CD4-positive, alpha-beta T cell treated with Interferon alpha-2 for 1 hour (primary cell): ENCODE data around the gene BCAS4.

Source experiments
- DNase-seq, 2 donors: peaks; one replicate each; pipeline ENCODE4 v3.0.0-alpha.2; 2020 to 2022

BCAS4 gene

DNA sequence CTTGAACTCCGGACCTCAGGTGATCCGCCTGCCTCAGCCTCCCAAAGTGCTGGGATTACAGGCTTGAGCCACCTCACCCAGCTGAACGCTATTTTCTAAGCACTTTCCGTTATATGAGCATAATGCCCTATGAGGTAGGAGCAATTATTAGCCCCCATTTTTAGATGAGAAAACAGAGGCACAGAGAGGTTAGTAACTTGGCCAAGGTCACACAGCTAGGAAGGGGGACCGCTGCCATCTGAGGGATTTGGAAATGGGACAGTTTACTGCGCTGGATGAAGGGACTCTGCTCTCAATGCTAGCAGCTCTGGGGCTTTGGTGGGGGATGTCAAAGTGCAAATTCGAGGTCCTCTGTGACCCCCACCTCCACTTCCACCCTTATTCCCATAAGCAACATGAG is 62.5 kb downstream of the BCAS4 start:
- no peak for DNase-seq

DNA sequence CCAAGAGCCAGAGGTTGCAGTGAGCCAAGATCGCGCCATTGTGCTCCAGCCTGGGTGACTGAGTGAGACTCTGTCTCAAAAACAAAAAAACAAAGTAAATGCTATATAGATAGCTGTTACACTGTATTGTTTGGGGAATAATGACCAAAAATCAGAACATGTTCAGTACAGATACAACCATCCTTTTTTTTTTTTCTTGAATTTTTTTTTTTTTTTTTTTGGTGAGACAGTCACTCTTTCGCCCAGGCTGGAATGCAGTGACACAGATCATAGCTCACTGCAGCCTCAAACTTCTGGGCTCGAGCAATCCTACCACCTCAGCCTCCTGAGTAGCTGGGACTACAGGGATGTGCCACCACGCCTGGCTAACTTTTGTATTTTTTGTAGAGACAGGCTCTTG is 63.7 kb downstream of the BCAS4 start:
- DNase-seq = no peak

DNA sequence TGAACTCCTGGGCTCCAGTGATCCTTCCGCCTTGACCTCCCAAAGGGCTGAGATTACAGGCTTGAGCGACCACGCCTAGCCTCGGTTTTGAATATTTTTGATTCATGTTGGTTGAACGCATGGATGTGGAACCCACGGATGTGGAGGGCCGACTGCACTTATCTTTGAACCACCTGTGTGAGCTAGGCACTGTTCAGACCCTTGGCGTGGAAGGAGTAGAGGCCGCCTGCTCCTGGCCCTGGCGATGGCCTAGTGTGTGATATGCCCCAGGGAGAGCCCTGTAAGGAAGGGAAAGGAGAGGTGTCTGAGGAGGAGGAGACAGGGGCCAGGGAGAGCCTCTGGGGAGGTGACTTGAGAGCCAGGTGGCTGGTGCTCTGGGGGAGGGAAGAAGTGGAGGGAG is 64.3 kb downstream of the BCAS4 start:
- no peak for DNase-seq

DNA sequence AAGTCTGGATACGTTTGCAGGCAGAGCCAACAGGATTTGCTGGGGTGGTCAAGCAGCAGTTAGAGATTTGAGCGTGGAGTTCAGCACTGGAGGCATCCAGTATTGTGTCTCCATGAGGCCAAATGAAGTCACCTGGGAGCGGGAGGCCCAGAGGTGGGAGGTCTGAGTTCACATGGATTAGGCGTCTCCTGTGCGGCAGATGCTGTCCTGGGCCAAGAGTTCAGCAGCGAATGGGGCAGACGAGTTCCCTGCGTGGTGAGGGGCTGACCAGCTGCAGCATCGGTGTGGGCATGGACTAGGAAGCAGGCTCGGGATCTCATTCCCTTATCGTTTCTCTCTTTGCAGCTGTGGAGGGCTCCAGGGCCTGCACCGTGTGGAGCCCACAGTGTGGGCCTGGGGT is 66.2 kb downstream of the BCAS4 start:
- DNase-seq = no peak

DNA sequence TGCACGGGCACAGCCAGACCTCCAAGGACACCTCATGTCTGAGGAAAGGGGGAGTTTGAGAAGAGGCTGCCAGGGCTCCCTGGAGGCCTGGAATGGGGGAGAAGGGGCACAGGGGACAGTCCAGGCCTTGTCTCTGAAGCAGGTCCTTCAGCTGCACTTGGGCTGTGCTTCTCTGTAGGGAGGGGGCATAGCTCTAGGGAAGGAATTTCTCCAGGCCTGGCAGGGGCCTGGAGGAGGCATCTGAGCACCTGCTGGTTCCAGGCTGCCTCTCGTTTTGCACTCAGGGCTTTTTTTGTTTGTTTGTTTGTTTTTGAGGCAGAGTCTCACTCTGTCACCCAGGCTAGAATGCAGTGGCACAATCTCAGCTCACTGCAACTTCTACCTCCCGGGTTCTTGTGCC is 67.7 kb downstream of the BCAS4 start:
- no peak for DNase-seq

DNA sequence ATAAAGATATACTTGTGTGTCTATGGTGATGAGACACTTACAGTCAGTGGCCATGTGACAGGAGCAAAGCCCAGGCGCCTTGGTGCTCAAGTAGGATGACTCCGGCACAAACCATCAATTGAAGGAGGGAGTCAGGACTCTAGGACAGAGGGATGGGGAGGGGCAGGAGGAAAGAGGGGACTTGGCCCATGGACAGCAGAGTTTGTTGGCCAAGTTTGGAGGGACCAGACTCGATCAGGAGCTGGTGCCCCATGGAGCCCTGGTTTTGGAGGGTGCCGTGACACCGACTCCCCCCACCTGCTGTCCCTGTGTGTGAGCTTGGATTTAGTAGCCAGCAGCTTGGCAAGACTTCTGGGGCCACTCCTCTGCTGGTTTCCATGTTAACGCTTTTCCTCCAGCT is 70.3 kb downstream of the BCAS4 start:
- DNase-seq = no peak

DNA sequence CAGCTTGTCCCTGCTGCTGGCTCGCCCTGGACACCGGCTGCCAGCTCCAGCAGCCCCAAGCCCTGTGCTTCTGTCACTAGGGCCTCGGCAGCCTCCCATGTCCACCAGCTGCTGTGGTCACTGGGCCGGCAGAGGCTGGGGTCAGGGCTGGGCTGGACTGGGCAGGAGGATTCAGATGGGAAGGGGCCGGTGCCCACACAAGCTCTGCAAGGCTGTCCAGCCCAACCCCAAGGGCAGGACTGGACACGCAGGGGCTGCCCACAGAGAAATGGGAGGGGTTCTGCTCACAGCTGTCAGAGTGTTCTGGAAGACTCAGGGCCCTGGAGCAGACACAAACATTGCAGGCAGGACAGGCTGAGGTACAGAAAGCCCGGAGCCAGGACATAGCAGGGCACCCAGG is 70.7 kb downstream of the BCAS4 start:
- DNase-seq = no peak

DNA sequence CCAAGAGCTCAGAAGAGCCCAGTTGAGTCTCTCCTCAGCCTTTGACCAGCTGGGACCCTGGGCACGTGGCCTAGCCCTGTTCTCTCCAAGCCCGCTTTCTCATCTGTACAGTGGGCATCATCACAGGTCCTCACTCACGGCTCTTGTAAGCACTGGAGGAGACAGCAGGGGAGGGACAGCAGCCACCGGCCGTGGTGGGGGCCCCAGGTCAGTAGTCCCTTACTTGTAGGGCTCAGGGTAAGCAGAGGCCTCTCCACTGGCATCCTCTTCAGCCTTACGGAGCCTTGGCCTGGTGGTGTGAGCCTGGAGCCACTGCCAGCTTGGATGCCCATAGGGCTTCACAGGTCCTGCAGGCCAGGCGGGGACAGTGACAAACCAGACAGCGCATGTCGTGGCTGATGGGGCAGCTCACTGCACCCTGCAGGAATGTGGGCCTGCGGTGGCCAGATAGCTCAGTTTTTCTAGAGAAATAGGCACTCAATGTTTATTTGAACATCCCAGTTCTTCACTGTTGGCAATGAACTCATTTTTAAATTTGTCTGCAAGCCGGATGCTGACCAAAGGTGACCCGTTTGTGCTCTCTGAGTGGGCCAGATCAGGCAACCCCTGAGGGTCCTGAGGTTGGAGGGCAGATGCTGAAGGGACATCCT is 71.3 kb downstream of the BCAS4 start:
- no peak for DNase-seq

DNA sequence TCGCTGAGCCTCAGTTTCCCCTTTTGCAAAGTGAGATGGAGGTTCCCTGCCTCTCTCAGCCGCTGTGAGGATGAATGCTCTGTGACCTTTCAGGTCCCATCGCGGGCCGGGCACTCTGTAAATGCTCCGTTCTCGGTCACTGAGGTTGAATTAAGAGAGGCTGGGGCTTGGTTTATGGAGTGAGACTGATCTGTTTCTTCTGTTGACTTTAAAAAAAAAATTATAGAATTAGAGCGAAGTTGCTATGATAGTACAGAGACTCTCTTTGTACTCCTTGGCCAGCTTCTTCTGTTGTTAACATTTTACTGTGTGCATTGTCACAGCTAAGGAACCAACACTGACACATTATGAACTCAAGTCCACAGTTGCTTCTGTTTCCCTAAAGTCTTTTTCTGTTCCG is 72.0 kb downstream of the BCAS4 start:
- DNase-seq = no peak

DNA sequence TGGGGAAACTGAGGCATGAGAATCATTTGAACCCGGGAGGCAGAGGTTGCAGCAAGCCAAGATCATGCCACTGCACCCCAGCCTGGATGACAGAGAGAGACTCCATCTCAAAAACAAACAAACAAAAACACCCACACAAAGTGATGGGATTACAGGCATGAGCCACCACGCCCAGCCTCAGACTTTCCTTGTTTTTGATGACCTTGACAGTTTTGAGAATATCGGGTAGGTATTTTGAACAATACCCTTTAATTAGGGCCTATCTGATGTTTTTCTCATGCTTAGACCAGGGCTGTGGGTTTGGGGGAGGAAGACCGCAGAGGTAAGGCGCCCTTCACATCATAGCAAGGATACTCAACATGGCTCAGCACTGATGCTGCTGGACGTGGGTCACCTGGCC is 72.9 kb downstream of the BCAS4 start:
- DNase-seq = no peak

DNA sequence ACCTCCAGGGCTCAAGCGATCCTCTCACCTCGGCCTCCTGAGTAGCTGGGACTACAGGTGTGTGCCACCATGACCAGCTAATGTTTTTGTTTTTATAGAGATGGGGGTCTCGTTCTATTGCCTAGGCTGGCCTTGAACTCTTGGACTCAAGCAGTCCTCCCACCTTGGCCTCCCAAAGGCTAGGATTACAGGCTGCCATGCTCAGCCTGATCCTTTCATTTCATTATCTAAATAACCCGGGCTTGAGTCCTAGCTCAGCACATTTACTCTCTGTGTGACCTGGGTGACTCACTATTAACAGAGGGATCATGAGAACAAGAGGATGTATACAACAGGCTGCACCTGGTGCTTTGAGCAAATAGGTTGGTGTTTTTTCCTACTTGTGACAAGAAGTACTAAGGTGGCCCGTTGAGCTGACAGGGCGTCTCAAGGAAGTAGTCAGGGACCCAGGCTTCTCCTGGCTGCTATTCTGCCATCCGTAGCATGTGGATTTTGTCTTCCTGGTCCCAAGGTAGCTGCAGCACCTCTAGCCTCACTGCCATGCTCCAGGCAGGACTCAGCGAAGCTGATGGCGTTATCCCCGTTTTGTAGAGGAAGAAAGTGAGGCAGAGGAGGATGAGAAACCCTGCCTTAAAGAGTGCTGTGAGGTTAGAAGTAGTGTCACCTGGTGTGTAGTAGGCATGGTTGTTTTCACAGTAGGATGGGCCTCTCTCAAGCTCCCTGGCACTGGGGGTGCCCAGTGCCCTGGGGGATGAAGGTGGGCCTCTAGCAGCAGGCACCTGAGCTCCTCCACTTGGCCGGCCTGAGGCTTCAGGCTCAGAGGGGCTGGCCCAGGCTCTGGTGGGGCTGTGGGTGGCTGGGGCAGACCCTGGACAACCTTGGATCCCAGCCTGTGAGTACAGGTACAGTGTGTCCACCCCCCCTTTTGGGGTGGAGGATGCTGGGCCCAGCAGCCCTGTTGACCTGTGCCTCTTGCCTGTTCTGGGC is 73.9 kb downstream of the BCAS4 start:
- no peak for DNase-seq

DNA sequence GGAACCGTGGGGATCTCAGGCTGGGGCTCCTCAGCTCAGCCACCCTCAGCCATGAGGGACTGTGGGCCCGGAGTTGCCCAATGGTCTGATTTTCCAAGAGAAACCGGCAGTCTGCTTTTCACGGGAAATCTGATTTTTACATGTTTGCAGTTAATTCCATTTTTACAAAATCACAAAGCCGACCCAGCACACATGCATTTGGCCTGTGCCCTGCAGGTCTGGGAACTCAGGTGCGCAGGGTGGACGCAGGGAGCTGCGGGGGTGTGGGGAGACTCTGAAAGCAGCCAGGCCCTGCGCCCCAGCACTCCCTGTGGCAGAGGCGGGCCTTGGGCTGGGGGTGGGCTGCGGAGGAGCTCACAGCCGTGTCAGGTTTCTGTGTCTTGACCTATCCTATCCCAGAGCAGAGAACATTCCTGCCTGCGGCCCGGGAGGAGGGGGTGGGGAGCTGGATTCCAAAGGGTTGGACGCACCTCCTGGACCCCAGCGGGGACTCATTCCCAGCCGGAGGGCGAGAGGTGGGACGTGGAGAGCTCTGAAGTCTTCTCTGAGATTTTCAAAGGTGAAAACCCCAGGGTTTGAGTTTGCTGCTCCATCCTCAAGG is 75.8 kb downstream of the BCAS4 start:
- DNase-seq = no peak

DNA sequence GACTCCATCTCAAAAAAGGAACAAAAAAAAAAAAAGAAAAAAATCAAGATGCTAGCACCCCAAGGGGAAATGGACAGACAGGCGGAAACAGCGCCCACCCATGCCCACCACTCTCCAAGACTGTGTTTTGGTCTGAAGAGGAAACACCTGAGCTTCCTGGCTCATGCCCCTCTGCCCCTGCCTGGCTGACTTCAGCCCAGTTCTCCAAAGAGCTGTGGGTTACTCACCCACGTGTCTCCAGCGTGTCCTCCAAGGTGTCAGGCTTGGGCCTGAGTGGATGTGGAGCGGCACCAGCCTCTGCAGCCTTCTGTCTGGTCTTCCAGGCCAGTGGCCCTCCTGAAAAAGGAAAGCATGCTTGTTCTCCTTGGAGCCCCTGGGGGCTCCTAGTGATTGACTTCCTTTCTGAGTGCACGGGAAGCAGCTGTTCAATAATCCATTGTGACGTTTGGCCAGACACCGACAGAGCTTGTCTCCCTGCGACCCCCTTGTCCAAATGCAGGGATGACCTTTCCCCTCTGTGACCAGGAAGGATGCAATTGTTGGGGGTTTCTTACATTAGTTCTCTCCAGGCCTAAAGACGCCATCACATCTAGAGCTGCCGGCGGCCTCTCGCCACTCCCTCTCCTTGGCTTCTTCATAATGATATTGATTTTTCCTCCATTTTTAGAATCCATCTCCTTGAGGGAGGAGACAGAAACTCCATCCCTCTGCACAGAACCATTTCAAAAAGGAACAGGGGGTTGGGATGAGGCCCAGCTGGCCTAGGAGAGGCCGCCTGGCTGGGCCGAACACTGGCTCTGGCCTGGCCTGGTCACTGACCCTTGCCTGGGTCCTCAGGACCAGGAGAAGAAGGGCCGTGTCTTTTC is 77.9 kb downstream of the BCAS4 start:
- peak in 1 of 2 donors; percentile 4 for DNase-seq

DNA sequence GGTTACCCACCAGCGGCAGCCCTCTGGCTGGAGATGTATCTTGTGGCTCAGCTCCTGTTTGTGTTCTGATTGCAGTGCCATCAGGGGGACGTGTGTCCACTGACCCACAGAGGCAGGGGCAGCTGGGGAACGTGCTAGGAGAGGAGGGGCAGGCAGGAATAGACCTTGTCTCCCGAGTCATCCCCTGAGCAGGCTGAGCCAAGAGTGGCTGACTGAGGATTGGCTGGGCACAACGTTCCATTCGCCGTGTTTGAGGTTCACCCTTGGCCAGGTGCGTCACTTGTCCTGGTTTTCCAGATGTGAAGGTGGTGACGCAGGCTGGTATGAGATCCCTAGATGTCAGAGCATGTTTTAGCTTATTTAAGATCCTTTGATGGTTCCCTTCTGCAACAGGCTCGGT is 78.7 kb downstream of the BCAS4 start:
- DNase-seq = no peak

DNA sequence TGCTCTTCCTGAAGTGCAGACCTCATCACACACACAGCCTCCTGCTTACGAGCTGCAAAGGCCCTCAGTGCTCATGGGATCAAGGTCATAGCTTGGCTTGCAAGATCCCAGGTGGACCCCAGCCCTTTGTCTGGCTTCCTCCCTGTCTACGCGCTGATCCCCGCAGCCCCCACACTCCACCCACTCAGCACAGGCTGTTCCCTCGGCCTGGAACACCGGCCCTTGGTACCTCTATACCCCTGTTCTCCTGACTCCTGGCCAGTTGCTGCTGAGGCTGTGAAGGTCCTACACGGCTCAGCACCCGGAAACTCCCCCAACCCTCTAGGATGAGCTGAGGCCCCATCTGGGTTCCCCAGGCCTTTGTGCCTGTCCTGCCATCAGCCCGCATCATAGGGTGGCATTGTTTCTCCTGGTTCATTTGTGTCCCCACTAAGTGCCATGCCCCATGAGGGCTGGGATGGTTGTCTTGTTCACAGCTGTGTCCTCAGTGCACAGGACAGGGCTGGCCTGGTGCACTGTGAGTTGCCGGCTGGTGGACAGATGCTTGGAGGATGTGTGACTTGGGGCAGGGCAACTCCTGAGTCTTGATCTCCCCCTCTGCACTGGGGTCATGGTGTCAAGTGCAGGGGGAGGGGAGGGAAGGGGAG is 79.4 kb downstream of the BCAS4 start:
- no peak for DNase-seq

DNA sequence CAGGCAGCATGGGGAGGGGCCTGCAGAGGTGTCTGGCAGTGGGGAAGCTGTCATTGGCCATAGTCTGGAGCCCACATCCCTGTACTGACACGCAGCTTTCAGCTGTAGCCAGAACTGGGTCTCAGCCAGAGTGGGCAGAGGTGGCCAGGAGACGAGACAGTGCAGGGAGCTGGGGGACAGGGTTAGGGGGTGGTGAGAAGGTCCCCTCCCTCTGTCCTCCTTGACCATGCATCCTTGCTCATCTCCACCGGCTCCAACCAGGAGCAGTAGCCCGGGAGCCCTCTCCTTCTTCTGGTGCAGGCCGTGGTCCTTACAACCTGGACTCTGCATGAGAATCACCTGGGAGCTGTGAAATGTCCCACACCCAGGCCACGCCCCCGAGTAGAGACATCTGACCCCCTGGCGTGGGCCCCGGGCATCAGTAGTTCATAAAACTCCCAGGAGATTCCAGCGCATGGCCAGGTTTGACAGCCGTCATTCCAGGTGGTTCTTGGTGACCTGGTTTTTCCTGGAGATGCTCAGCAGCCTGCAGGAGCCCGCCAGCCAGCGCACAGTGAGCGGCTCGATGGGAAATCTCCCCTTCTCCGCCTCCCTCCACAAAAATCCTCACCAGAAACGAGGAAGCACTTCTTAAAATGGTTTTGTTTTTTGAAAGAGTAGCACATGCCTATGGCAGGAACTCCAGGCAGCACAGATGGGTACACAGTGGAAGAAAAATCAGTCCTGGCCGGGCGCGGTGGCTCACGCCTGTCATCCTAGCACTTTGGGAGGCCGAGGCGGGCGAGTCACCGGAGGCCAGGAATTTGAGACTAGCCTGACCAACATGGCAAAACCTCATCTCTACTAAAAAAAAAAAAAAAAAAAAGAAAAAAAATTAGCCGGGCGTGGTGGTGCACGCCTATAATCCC is 80.2 kb downstream of the BCAS4 start:
- DNase-seq = no peak

DNA sequence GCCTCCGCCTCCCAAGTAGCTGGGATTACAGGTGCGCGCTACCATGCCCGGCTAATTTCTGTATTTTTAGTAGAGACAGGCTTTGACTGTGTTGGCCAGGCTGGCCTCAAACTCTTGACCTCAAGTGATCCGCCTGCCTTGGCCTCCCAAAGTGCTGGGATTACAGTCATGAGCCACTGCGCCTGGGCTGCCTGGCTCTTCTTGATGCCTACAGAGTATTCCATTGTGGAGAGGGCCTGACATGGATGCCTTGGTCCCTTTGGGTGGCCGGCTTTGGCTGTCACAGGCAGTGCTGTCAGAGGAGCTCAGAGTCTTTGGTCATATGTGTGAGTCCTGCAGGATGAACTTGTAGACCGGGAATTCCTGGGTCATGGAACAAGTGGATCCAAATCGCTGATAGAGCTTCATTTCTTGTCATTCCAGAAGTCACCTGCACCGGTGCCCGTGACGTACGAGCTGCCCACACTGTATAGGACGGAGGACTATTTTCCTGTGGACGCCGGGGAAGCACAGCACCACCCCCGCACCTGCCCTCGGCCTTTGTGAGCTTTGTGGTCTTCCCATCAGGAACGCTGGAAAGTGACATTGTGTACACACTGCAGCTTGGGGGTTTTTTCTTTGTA is 81.3 kb downstream of the BCAS4 start:
- DNase-seq = no peak

DNA sequence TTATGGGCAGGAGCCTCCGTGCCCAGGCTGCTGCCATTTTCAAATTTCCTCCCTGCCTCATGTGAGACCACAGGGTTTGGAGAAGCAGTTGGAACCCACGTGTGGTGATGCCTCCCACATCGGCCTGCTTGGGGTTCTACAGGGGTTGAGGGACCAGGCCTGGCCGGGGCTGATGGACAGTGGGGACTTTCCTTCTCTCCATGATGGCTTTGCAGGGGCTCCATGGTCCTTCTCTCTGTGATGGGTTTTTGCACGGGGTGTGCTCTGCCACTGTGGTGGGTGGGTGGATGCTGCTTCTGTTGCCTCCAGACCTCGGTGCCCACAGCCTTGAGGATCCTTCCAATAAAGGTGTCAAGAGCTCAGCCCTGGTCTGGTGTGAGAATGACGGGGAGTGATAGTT is 82.0 kb downstream of the BCAS4 start:
- DNase-seq = no peak

DNA sequence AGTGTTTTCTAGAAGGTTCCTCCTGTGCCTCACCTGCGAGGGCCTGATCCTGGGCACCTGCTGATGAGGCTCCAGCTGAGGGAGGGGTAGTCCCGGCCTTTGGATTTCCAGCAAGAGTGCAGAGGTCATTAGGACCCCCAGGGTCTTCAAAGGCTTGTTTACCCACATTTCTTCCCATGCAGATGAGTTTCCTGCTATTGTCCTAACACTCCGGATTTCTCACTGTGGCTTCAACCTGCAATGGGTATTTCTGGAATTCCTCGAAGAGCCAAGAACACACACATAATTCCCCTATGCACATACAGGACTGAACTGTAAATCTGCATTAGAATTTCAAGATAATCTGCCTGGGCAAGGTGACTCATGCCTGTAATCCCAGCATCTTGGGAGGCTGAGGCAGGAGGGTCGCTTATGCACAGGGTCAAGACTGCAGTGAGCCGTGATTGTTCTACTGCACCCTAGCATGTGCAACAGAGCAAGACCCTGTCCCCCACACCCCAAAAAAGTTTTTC is 82.4 kb downstream of the BCAS4 start:
- DNase-seq = no peak
